GM21825 (cell line): ENCODE measurements around the gene ATM.
"Not testable (repeated sequence)": the region's sequence is repeated elsewhere in the genome, so short reads cannot be mapped to it uniquely, and the experiment has no call there.

Experiments used
- ATAC-seq: cut with Tn5 transposase; IDR thresholded peaks from one replicate; pipeline ENCODE4 v1.9.1; 2021; ENCODE audit warnings: mild to moderate bottlenecking, moderate library complexity; ENCODE audit not compliant: unreplicated experiment

Gene ATM

GRCh38 chr11:108269583-108269982 lies 46.7 kb downstream of the ATM start:
- ATAC-seq: no peak

- not testable (repeated sequence) for ATAC-seq
Observed at GRCh38 chr11:108276985-108277616, 54.2 kb downstream of the ATM start.

- ATAC-seq: no peak
Observed at GRCh38 chr11:108278546-108278945, 55.7 kb downstream of the ATM start.

GRCh38 chr11:108278954-108279353 lies 56.1 kb downstream of the ATM start:
- no peak for ATAC-seq

GRCh38 chr11:108286370-108286769 lies 63.5 kb downstream of the ATM start:
- no peak for ATAC-seq

- no peak for ATAC-seq
Observed at GRCh38 chr11:108286956-108287355, 64.1 kb downstream of the ATM start.

GRCh38 chr11:108289066-108289465 lies 66.2 kb downstream of the ATM start:
- not testable (repeated sequence) for ATAC-seq

- ATAC-seq: no peak
Observed at GRCh38 chr11:108289699-108290098, 66.8 kb downstream of the ATM start.

GRCh38 chr11:108293229-108293628 lies 70.4 kb downstream of the ATM start:
- ATAC-seq: no peak

GRCh38 chr11:108302121-108302785 lies 79.4 kb downstream of the ATM start:
- ATAC-seq: peak; percentile 87

- no peak for ATAC-seq
Observed at GRCh38 chr11:108307751-108308150, 84.9 kb downstream of the ATM start.

- ATAC-seq: no peak
Observed at GRCh38 chr11:108313444-108313843, 90.6 kb downstream of the ATM start.

GRCh38 chr11:108316061-108316460 lies 93.2 kb downstream of the ATM start:
- ATAC-seq: no peak

- no peak for ATAC-seq
Observed at GRCh38 chr11:108319541-108320145, 96.8 kb downstream of the ATM start.

- ATAC-seq: no peak
Observed at GRCh38 chr11:108322666-108323065, 99.8 kb downstream of the ATM start.

- no peak for ATAC-seq
Observed at GRCh38 chr11:108324587-108324986, 101.7 kb downstream of the ATM start.

- ATAC-seq: no peak
Observed at GRCh38 chr11:108333403-108333899, 110.6 kb downstream of the ATM start.

GRCh38 chr11:108338750-108339149 lies 115.9 kb downstream of the ATM start:
- ATAC-seq: no peak

GRCh38 chr11:108340973-108341372 lies 118.1 kb downstream of the ATM start:
- ATAC-seq: no peak

- ATAC-seq: no peak
Observed at GRCh38 chr11:108341654-108342053, 118.8 kb downstream of the ATM start.

GRCh38 chr11:108343714-108344113 lies 120.8 kb downstream of the ATM start:
- ATAC-seq: no peak

GRCh38 chr11:108345767-108346166 lies 122.9 kb downstream of the ATM start:
- ATAC-seq: no peak
